SU-DHL-6 (cell line): ENCODE data around the gene CMTM5.

Source experiments
- CTCF ChIP-seq: fragments of 200-600 bp; sonication (generic); IDR thresholded peaks from one replicate; pipeline ENCODE4 v1.5.1; 2017; ENCODE audit warnings: antibody characterized with exemption, mild to moderate bottlenecking, low read length, moderate library complexity; ENCODE audit not compliant: insufficient read depth, poor library complexity, severe bottlenecking
- EZH2phosphoT487 ChIP-seq: fragments of 200-600 bp; sonication (generic), shearing (Covaris generic); conservative IDR thresholded peaks from 2 replicates; pipeline ENCODE4 v1.6.1; 2018; ENCODE audit warnings: mild to moderate bottlenecking, antibody characterized with exemption, low read length, moderate library complexity, mixed read lengths

DNA sequence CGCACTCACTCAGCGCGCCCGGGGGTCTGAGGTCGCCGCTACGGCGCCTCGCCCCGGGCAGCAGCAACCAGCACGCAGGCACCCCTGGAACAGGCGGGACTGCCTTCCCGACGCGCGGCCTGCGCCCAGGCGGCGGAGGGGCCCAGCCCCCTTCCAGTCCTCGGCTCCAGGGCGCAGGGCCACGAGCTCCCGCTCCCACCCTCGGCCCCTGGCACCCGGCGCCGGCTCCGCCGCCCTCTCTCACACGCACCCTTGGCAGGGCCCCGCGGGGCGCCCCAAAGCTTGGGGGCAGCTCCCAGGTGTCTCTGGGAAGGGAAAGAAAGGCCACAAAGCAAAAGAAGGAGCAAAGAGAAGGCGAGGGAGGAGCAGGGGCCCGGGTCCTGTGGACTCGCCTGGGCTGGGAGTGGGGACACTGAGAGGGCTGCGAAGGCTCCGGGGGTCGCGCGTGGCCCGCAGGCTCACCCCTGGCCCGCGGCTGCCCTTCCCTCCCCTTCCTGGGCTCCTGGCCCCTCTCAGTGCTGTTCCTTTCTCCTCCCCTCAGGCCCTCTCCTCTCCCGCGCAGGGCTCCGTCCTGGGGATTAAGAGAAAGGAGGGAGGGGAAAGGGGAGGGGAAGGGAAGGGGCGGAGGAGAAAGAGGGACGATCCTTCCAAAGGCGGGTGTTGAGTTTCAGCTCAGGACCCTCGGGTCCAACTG is 11.0 kb upstream of the CMTM5 start:
- TF ChIP-seq CTCF (no peak), EZH2phosphoT487 (no peak)
